Mesodermal cell (in vitro differentiated cells): Measurements from ENCODE around the gene SLC22A23.

ENCODE experiments used
- H3K27ac ChIP-seq: 2 replicates; pipeline ENCODE4 v1.7.0; 2013; ENCODE audit warnings: mild to moderate bottlenecking, low read depth, low read length, moderate library complexity; ENCODE audit not compliant: severe bottlenecking
- H3K36me3 ChIP-seq: 2 replicates; pipeline ENCODE4 v1.7.1; 2013; ENCODE audit warnings: mild to moderate bottlenecking, low read length, moderate library complexity; ENCODE audit not compliant: control insufficient read depth, insufficient read depth
- H3K4me1 ChIP-seq: one replicate; pipeline ENCODE4 v1.7.1; 2013; ENCODE audit warnings: mild to moderate bottlenecking, low read length; ENCODE audit not compliant: insufficient read depth, control insufficient read depth, poor library complexity, severe bottlenecking
- H3K4me3 ChIP-seq: 2 replicates; pipeline ENCODE4 v1.7.0; 2013; ENCODE audit warnings: low read length, control low read depth, mild to moderate bottlenecking; ENCODE audit not compliant: insufficient read depth, poor library complexity, severe bottlenecking; ENCODE audit errors: extremely low read depth
- H3K9me3 ChIP-seq: 2 replicates; pipeline ENCODE4 v1.7.1; 2013; ENCODE audit warnings: mild to moderate bottlenecking, low read length, moderate library complexity; ENCODE audit not compliant: control insufficient read depth
- WGBS, 2 experiments: methylation state at CpG; one replicate each; pipeline ENCODE4 v1.1.5; 2013; ENCODE audit warnings: missing lambda C conversion rate in 2 of 2; ENCODE audit not compliant: insufficient coverage in 2 of 2; 5-methylcytosine and 5-hydroxymethylcytosine counted together

Gene SLC22A23

DNA sequence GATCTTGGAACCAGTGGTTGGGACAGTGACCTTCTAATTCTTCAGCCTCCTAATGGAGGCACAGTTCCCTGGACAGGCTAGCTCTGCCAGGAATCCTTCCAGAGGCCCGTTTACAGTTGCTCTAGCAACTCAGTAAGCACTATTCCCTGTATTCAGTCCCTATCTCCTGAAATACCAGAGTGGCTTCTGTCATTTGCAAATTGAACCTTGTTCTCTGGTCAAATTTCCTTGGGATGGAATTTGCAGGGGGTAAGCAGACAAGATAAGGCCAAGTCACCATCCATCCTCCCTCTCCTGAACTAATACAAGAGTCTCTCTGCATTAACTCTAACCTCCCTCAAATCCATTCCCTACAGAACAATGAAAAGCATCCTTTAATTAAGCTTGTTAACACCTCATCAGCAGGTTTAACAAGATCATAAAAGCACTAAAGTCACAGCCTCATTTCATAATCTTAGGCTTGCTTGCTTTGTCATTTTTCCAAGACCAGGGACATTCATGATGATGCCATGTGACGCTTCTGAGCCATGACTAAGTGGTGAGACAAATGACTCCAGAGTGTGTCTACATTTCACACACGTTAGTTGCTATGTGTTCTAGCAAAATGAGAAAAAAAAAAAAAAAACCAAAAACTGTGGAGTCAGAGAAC lies 37.1 kb downstream of the SLC22A23 start:
- Histone ChIP-seq H3K36me3 (no peaks in the 10 kb centered on the region), H3K27ac (no peak overlapping the region), H3K4me3 (no peak overlapping the region), H3K4me1 (peaks cover 48% of the 10 kb centered on the region), H3K9me3 (no peaks in the 10 kb centered on the region)
- WGBS, 2 experiments = 27 to 79% methylated on average over 1 to 2 of the region's 3 CpGs

GRCh38 chr6:3418496-3419060 lies 38.3 kb downstream of the SLC22A23 start:
- no peak overlapping the region for H3K27ac ChIP-seq
- H3K4me3 ChIP-seq = no peak overlapping the region
- no peaks in the 10 kb centered on the region for H3K9me3 ChIP-seq
- H3K4me1 ChIP-seq = peaks cover 43% of the 10 kb centered on the region
- H3K36me3 ChIP-seq = no peaks in the 10 kb centered on the region
- WGBS, 2 experiments = 92 to 94% methylated on average over 7 of the region's 8 CpGs

DNA sequence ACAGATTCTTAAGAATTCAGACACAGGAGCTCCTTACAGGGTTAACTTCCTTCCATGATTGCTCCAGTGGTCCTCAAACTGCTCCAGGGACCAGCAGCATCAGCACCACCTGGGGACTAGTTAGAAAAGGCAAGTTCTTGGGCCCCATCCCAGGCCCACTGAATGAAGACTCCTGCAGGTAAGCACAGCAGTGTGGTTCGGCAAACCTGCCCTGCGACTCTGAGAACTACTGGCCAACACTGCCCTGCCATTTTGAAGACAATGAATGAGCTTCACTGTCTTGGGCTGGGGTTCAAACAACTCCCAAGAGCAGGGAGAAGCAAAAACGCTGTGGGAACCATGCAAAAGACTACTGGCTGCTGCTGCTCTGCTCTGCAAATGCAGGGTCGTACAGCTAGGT lies 39.4 kb downstream of the SLC22A23 start:
- no peak overlapping the region for H3K4me3 ChIP-seq
- peaks cover 37% of the 10 kb centered on the region for H3K4me1 ChIP-seq
- no peak overlapping the region for H3K27ac ChIP-seq
- 84 to 91% methylated on average over 4 of the region's 4 CpGs for WGBS, 2 experiments
- H3K9me3 ChIP-seq = peaks cover under 1% of the 10 kb centered on the region
- H3K36me3 ChIP-seq = no peaks in the 10 kb centered on the region

GRCh38 chr6:3415490-3415889 lies 41.4 kb downstream of the SLC22A23 start:
- Histone ChIP-seq H3K27ac (no peak overlapping the region), H3K36me3 (no peaks in the 10 kb centered on the region), H3K4me3 (no peak overlapping the region), H3K9me3 (peaks cover 6% of the 10 kb centered on the region), H3K4me1 (peaks cover 28% of the 10 kb centered on the region)
- whole genome bisulfite sequencing, 2 experiments = 80 to 84% methylated on average over 4 to 7 of the region's 8 CpGs

GRCh38 chr6:3415082-3415453 lies 41.8 kb downstream of the SLC22A23 start:
- 33 to 55% methylated on average over 3 of the region's 5 CpGs for WGBS, 2 experiments

DNA sequence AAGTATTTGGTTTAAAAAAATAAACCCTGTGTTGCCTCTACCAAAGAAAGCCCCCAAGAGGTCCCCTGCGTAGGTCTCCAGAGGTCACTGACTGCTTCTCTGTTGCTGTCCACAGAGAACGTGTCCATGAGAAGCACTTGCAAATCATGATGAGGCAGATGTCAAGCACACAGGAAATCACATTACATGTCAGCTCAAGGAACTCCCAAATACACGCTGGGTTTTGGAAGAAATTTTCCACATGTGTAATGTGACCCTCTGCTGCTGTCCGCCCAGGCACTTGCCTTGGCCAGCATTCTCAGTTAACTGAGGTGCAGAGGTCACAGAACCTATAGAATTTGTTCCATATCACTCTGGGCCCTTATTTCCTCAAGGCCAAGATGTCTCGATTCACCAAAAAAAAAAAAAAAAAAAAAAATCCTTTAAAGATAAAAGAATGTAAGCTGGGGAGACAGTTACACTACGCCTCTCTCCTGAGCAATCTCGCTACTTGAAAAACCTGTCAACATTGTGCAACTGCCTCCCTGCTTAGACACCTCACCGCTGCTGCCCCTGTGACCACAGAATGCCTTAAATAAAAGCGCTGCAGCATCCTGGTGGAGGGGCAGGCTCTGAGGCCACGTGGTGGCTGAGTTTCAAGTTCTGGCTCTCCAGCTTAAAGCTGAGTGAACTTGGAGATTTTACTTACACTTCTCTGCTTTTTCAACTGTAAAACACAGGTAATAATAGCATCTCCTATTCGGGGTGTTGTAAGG lies 42.3 kb downstream of the SLC22A23 start:
- WGBS, 2 experiments = 68 to 72% methylated on average over 7 to 9 of the region's 11 CpGs
- no peaks in the 10 kb centered on the region for H3K36me3 ChIP-seq
- H3K27ac ChIP-seq = no peak overlapping the region
- H3K9me3 ChIP-seq = peaks cover 6% of the 10 kb centered on the region
- no peak overlapping the region for H3K4me3 ChIP-seq
- peaks cover 21% of the 10 kb centered on the region for H3K4me1 ChIP-seq

More at GRCh38 chr6:3415082-3415453, 41.8 kb downstream of the SLC22A23 start:
- no peak overlapping the region for H3K4me3 ChIP-seq
- peaks cover 27% of the 10 kb centered on the region for H3K4me1 ChIP-seq
- no peak overlapping the region for H3K27ac ChIP-seq
- H3K36me3 ChIP-seq = no peaks in the 10 kb centered on the region
- H3K9me3 ChIP-seq = peaks cover 6% of the 10 kb centered on the region

DNA sequence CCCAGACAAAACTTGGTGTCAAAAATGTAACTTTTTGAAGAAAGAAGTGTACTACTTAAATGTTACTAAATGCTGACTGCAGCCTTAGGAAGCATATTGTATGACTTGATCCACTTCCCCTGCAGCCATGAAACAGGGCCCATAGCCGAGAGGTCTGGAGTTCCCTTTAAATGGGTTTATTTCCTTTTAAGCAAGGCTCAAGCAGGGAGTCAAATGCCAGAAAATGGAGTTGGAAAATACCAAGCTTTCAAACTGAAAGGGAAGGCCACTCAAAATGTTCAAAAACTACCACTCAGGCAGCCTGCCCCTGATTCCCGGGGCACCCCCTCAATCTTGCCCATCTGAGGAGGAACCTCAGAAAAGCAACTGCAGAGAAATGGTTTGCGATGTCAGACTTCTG lies 43.3 kb downstream of the SLC22A23 start:
- Histone ChIP-seq H3K36me3 (no peaks in the 10 kb centered on the region), H3K27ac (no peak overlapping the region), H3K9me3 (peaks cover 6% of the 10 kb centered on the region), H3K4me3 (no peak overlapping the region), H3K4me1 (peaks cover 14% of the 10 kb centered on the region)
- WGBS, 2 experiments = 90 to 94% methylated on average over 2 of the region's 3 CpGs

DNA sequence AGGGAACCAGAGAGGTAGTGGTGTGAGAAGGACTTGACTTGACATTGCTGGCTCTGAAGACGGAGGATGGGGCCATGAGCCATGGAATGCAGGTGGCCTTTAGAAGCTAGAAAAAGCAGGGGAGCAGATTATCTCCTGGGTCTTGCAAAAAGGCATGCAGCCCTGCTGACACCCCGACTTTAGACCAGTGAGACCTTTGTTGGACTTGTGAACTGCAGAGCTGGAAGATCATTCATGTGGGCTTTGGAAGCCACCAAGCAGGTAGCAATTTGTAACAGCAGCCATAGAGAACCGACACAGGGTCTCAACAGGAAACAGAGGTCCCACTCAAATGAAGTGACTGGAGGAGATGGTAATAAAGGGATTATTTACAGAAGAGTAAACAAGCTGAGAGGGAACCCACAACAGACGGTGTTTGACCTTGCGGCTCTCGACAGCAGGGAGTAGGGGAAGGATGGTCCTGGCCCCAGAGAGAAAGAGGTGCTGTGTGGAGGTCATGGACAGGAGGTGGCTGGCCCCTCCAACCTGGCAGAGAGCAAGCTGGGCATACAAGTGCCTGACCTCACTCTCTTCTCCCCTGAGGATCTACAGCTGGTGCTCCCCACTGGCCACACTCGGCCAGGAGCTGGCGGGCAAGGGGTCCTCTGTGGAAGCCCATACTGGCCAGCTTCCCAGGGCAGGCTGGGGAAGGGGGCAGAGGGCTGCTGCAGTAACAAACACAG lies 43.9 kb downstream of the SLC22A23 start:
- peaks cover 9% of the 10 kb centered on the region for H3K4me1 ChIP-seq
- no peak overlapping the region for H3K4me3 ChIP-seq
- no peak overlapping the region for H3K27ac ChIP-seq
- H3K36me3 ChIP-seq = no peaks in the 10 kb centered on the region
- H3K9me3 ChIP-seq = peaks cover 6% of the 10 kb centered on the region
- WGBS, 2 experiments = 86% methylated on average over 8 of the region's 8 CpGs

DNA sequence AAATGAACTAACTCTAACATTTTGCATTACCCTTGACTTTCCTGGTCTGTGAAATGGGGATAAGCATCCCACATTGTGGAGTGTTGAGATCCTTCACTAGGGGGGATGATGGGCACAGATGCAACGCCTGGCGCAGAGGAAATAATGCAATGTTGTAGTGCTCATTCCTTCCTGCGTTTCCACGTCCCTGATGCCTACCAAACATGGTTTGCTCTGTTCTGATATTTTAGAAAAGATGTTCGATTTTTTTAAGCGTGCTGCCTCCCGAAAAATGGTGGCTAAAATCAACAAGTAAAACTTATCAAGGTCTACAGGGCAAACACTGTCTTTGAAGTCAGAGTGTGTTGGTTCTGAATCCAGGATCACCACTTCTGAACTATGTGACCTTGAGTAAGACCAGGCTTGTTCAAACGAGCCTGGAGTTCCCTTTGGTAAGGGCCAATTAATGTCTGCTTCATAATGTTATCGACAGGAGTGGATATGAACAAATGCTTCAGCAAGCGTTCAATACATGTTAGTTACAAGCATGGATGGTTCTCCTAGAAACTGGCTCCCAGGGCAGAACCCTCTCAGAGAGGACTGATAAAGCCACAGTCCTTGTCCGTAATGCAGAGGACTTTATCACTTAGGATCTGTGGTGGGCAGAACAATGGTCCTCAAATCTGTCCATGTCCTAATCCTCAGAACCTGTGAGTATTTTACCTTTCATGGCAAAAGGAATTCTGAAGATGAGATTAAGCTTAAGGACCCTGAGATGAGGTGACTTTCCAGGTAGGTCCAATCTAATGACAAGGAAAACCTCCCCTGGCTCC lies 44.7 kb downstream of the SLC22A23 start:
- Histone ChIP-seq H3K4me1 (peaks cover 8% of the 10 kb centered on the region), H3K4me3 (no peak overlapping the region), H3K36me3 (no peaks in the 10 kb centered on the region), H3K9me3 (peaks cover 6% of the 10 kb centered on the region), H3K27ac (no peak overlapping the region)
- WGBS, 2 experiments = 91 to 97% methylated on average over 10 to 11 of the region's 11 CpGs
